Right lobe of liver (tissue), 4 donors: Measurements from ENCODE around the gene ITPR2.

Experiments
- CTCF ChIP-seq, 4 donors: fragments of 200-600 bp in 3 of 4; fragments of 450-650 bp in 1 of 4; IDR thresholded peaks; one replicate each; pipeline versions ENCODE4 v1.5.1 to v1.8.0; 2016 to 2022; ENCODE audit warnings: antibody characterized with exemption in 4 of 4, mild to moderate bottlenecking in 2 of 4
- POLR2A ChIP-seq: fragments of 450-650 bp; IDR thresholded peaks from one replicate; pipeline ENCODE4 v1.6.1; 2017; ENCODE audit warnings: antibody characterized with exemption, mild to moderate bottlenecking
- donor health status: DM: no; HTN: no; CAD: no.
- donor health status: DM: no; HTN: no; CAD: no.
- donor health status: DM: no; HTN: yes; CAD: no.

GRCh38 chr12:26713885-26714383, 119.1 kb downstream of the ITPR2 start:
- no peak for TF ChIP-seq CTCF (IDR thresholded peaks at IDR 0.05)
- no peak for TF ChIP-seq POLR2A
